NCI-H146 treated with DMSO at 0.1 percent for 48 hours (cell line): ENCODE measurements around the gene STOX1.
A peak's percentile ranks its signal among the peaks of the same experiment; 100 is the strongest.
"Not testable (repeated sequence)": the region's sequence is repeated elsewhere in the genome, so short reads cannot be mapped to it uniquely, and the experiment has no call there.

ENCODE experiments used
- DNase-seq: peaks from one replicate; lab custom pipeline; 2025; ENCODE audit not compliant: unreplicated experiment; lab: John Stamatoyannopoulos, UW

Gene STOX1

DNA sequence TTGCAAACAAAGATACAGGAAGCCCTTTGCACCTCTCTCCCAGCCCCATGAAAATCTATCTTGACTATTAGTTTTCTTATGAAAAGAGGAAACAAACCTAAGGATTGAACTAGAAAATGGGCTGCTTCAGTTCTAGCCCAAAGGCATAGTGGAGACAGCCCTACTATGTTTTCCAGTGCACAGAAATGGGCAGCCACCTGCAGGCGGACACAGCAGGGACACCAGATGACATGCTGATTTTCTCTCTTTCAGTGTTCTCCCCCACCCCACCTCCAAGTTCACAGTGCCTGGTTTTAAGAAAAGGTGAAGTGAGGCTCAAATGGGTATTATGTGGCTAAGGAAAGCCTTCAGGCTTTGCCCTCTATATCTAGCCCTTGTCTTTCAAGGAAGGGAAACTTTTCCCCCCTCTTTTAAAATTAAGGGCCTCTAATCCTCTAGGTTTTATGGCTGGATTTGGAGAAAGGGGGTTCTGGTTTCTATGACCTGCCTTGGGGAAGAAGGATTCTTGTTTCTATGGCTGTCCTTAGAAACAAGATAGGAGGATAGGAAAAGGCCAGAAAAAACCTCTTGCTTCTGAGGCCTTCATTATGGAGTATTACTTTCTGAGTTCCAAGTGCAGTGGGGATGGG lies 50.3 kb downstream of the STOX1 start:
- no peak for DNase-seq

- no peak for DNase-seq
Observed at GRCh38 chr10:68878496-68878895, 51.2 kb downstream of the STOX1 start.

GRCh38 chr10:68879628-68880027 lies 52.3 kb downstream of the STOX1 start:
- no peak for DNase-seq

- DNase-seq: no peak
Observed at GRCh38 chr10:68880181-68880580, 52.9 kb downstream of the STOX1 start.

DNA sequence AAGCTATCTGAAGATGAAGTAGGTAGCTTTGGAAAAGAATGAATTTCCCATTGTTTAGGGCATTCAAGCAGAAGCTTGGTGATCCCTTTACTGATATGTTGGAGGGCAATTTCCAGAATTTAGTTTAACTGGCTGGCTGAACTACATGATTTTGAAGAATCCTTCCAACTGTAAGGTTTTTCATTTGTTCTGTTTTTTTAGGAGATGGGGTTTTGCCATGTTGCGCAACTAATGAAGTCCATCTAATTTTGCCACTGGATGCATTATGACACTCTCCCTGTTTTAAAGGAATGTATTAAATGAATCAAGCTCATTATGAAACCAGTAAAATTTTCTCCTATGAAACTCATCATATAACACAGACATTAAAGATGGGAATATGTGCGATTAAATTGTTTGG lies 67.7 kb downstream of the STOX1 start:
- no peak for DNase-seq

GRCh38 chr10:68897336-68897741 lies 70.0 kb downstream of the STOX1 start:
- DNase-seq: peak; percentile 58

DNA sequence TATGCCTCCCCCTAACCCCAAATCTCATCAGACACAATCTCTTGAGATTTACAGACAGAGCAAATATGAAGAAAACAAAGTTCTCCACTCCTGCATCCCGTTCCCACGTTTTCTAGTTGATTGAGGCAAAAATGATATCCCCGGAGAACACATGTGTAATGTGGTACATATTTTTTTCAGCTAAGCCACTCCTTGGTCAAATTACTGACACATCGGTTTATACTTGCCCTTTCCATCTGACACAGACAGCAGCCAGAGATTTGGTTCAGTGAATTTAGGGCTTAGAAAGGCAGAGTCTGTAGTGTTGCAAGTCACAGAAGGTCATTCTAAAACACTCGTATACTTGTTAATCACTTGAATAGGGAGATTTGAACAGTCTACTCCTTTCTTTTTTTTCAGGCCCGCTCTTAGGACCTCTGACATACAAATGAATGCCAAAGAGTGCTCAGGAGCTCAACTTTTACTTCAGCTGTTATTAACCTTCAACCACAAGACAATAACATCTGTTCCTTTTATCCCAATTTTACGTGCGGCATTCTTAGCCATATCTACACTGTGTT lies 71.9 kb downstream of the STOX1 start:
- no peak for DNase-seq

GRCh38 chr10:68900427-68901104 lies 73.2 kb downstream of the STOX1 start:
- peak; percentile 85 for DNase-seq

- DNase-seq: peak; percentile 98
Observed at GRCh38 chr10:68901105-68901927, 74.0 kb downstream of the STOX1 start, which contains the start of gene DDX50. Gene DDX50, plus strand, starts transcription at chr10:68901315. Its CDS starts 70 bp downstream, at chr10:68901385.

DNA sequence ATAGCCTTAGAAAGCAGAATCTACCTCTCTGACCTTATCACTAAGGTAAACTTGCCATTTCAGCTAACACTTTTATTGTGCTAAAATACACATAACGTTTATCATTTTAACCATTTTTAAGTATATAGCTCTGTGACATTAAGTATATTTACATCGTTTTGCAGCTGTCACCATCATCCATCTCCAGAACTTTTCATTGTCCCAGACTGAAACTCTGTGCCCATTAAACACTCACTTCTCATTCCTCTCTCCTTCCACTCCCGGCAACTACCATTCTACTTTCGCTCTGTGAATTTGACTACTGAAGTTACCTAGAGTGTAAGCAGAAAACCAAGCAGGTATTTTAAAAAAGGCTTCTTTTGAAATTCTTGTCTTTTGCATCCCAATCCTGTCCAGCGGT lies 75.1 kb downstream of the STOX1 start:
- no peak for DNase-seq

GRCh38 chr10:68924593-68924992 lies 97.3 kb downstream of the STOX1 start:
- DNase-seq: no peak

DNA sequence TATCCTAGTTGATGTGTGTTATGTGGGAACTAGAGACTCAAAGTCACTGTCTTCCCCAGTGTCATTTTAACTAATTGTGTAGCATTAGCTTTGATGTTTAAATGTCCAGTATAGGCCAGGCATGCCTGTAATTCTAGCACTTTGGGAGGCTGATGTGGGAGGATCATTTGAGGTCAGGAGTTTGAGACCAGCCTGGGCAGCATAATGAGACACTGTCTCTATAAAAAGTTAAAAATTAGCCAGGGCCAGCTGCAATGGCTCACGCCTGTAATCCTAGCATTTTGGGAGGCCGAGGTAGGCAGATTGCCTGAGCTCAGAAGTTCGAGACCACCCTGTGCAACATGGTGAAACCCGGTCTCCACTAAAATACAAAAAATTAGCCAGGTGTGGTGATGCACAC lies 98.2 kb downstream of the STOX1 start:
- DNase-seq: no peak

DNA sequence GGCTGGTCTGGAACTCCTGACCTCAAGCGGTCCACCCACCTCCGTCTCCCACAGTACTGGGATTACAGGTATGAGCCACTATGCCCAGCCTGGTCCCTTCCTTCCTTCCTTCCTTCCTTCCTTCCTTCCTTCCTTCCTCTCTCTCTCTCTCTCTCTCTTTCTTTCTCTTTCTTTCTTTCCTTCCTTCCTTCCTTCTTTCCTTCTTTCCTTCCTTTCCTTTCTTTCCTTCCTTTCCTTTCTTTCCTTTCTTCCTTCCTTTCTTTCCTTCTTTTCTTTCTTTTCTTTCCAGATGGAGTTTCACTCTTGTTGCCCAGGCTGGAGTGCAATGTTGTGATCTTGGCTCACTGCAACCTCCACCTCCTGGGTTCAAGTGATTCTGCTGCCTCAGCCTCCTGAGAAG lies 101.8 kb downstream of the STOX1 start:
- not testable (repeated sequence) for DNase-seq

DNA sequence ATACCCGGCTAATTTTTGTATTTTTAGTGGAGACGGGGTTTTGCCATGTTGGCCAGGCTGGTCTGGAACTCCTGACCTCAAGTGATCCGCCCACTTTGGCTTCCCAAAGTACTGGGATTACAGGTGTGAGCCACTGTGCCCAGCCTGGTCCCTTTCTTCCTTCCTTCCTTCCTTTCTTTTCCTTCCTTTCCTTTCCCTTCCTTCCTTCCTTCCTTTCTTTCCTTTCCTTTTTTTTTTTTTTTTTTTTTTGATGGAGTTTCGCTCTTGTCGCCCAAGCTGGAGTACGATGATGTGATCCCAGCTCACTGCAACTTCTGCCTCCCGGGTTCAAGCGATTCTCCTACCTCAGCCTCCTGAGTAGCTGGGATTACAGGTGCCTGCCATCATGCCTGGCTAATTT lies 102.6 kb downstream of the STOX1 start:
- DNase-seq: not testable (repeated sequence)

GRCh38 chr10:68932860-68933259 lies 105.5 kb downstream of the STOX1 start:
- DNase-seq: not testable (repeated sequence)

GRCh38 chr10:68934994-68935393 lies 107.7 kb downstream of the STOX1 start:
- no peak for DNase-seq

DNA sequence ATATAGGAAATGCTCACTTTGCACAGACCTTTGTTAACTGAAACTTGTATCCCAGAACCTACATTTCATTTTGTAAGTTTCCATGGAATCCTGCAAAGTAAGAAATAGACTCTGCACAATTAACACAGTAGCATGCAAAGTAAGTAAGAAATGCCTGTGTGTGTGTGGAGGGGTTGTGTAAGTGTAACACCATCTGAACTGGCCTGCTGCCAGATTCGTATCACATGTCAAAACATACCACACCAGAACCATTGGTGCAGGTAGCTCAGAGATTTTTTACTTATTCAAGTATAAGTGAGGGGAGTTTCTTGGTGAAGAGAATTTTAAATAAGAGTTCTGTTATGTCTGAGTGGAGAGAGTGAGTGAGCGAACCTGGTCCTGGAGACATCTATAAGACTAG lies 110.8 kb downstream of the STOX1 start:
- no peak for DNase-seq

DNA sequence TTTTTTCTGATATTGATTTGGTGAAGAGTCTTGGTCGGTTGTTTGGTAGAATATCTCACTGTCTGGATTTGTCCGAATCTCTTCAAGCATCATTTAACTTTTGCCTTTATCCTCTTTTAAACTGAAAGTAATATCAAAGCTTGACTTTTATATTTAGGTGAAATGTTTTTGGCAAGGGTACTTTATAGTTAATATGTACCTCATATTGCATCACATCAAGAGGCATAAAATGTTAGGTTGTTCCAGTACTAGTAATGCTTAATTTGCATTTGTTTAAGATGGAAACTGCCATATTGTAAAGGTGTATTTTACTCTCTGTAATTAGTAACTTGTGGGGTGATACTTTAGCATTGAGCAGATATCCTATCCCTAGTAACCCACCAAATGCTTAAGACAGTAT lies 111.6 kb downstream of the STOX1 start:
- DNase-seq: no peak

- not testable (repeated sequence) for DNase-seq
Observed at GRCh38 chr10:68940917-68941316, 113.6 kb downstream of the STOX1 start.
